ENCODE measurements around the gene GZF1. TPM values are rescaled to one million over a fixed set of nuclear protein-coding genes. Genes with fewer than 3 reads are reported as not detected.

The GZF1 gene
- total RNA-seq, 1 experiment from 2014 or later = 5.0 TPM

GRCh38 chr20:23369072-23369823 is 7.3 kb downstream of the GZF1 start:
- peaks cover 6% of the 10 kb centered on the region for H3K36me3 Mint-ChIP-seq (ENCODE audit: insufficient read depth, unreplicated experiment)
- peaks cover 6% of the 10 kb centered on the region for H3K4me1 Mint-ChIP-seq (ENCODE audit: low read depth, unreplicated experiment)
- no peaks in the 10 kb centered on the region for H3K9me3 Mint-ChIP-seq (ENCODE audit: low read depth, unreplicated experiment)
- H3K27ac Mint-ChIP-seq (ENCODE audit: unreplicated experiment) = no peak overlapping the region
- no peaks in the 10 kb centered on the region for H3K27me3 Mint-ChIP-seq (ENCODE audit: unreplicated experiment)
- TF ChIP-seq CTCF (IDR thresholded peaks at IDR 0.05; ENCODE audit: unreplicated experiment) = no peak
- CTCF ChIA-PET = no interaction called here
- no peak overlapping the region for H3K4me3 Mint-ChIP-seq (ENCODE audit: low read depth, unreplicated experiment)
- BruUV-seq (replicated peaks) = no TSS peak
- intact Hi-C loops (cut with micrococcal nuclease; ENCODE audit: unreplicated experiment) = loop anchor here (10.0 kb wide), 1 partner anchor 46 kb away; no protein-coding TSS in a partner anchor
- DNase-seq = no peak

DNA sequence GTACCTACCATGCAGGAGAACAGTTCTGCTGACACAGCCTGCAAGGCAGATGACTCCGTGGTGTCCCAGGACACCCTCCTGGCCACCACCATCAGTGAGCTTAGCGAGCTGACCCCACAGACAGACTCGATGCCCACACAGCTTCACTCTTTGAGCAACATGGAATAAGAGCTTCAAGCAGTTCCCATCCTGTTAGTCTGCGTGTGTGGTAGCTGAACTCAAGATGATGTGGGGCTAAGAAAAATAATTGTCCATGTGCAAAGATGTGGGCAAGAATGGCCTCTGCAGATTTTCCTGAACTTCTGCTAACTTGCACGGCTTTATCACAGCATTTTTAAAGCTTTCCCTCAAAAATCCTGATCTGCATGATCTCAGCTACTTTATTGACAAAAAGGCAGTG is 8.3 kb downstream of the GZF1 start:
- CTCF ChIA-PET = interaction anchor here (0.6 kb wide), 1 partner anchor 253 kb away, joined by 3 read pairs; no protein-coding TSS in a partner anchor
- no peak for DNase-seq
- Mint-ChIP-seq H3K9me3 (ENCODE audit: low read depth, unreplicated experiment) (no peaks in the 10 kb centered on the region), H3K27me3 (ENCODE audit: unreplicated experiment) (no peaks in the 10 kb centered on the region), H3K36me3 (ENCODE audit: insufficient read depth, unreplicated experiment) (no peaks in the 10 kb centered on the region), H3K4me3 (ENCODE audit: low read depth, unreplicated experiment) (no peak overlapping the region), H3K4me1 (ENCODE audit: low read depth, unreplicated experiment) (no peaks in the 10 kb centered on the region), H3K27ac (ENCODE audit: unreplicated experiment) (no peak overlapping the region)
- BruUV-seq (replicated peaks) = no TSS peak
- intact Hi-C loops (cut with micrococcal nuclease; ENCODE audit: unreplicated experiment) = no loop called here
- no peak for TF ChIP-seq CTCF (IDR thresholded peaks at IDR 0.05; ENCODE audit: unreplicated experiment)

DNA sequence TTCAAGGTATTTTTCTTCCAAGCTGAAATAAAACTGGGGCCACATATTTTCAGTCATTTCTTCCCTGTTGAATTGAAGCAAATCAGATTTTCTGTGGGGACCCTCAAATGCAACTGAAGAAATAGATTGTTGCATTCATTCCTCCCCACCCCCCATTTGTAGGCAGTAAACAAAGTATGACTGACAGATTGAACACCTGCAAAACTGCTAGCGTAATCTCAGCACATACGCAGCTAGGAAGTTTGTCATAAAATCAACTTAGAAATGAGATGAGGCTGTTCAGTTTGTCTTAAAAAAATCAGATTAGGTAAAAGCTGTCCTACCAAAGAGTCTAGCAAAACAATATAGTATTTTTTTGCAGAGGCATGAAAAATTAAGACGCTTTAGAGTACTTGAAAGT is 8.9 kb downstream of the GZF1 start:
- H3K4me3 Mint-ChIP-seq (ENCODE audit: low read depth, unreplicated experiment) = no peak overlapping the region
- H3K27me3 Mint-ChIP-seq (ENCODE audit: unreplicated experiment) = no peaks in the 10 kb centered on the region
- no peaks in the 10 kb centered on the region for H3K9me3 Mint-ChIP-seq (ENCODE audit: low read depth, unreplicated experiment)
- CTCF ChIA-PET = interaction anchor here (0.6 kb wide), 1 partner anchor 252 kb away, joined by 3 read pairs; no protein-coding TSS in a partner anchor
- H3K36me3 Mint-ChIP-seq (ENCODE audit: insufficient read depth, unreplicated experiment) = no peaks in the 10 kb centered on the region
- no TSS peak for BruUV-seq (replicated peaks)
- intact Hi-C loops (cut with micrococcal nuclease; ENCODE audit: unreplicated experiment) = no loop called here
- H3K27ac Mint-ChIP-seq (ENCODE audit: unreplicated experiment) = no peak overlapping the region
- TF ChIP-seq CTCF (IDR thresholded peaks at IDR 0.05; ENCODE audit: unreplicated experiment) = no peak
- no peaks in the 10 kb centered on the region for H3K4me1 Mint-ChIP-seq (ENCODE audit: low read depth, unreplicated experiment)
- no peak for DNase-seq

DNA sequence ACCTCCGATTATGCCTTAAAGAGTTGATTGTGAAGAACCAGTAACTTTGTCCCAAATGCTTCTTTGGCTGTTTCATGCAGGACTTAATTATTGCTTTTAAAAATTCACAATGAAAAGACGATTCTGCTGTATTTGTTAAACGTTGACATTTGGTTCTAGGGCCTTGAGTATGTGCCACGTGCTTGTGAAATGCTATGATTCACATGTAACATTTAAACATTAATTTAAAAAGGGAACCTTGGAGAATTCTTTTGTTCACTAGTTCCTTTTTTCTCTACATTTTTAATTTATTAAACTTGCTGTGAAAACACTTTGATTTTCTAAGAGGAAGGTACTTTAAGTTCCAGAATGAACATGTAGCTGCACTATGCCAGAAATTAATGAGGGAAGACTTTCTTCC is 9.5 kb downstream of the GZF1 start:
- H3K27ac Mint-ChIP-seq (ENCODE audit: unreplicated experiment) = no peak overlapping the region
- H3K9me3 Mint-ChIP-seq (ENCODE audit: low read depth, unreplicated experiment) = no peaks in the 10 kb centered on the region
- CTCF ChIA-PET = no interaction called here
- DNase-seq = no peak
- BruUV-seq (replicated peaks) = no TSS peak
- H3K36me3 Mint-ChIP-seq (ENCODE audit: insufficient read depth, unreplicated experiment) = no peaks in the 10 kb centered on the region
- TF ChIP-seq CTCF (IDR thresholded peaks at IDR 0.05; ENCODE audit: unreplicated experiment) = no peak
- H3K4me3 Mint-ChIP-seq (ENCODE audit: low read depth, unreplicated experiment) = no peak overlapping the region
- intact Hi-C loops (cut with micrococcal nuclease; ENCODE audit: unreplicated experiment) = no loop called here
- H3K4me1 Mint-ChIP-seq (ENCODE audit: low read depth, unreplicated experiment) = no peaks in the 10 kb centered on the region
- no peaks in the 10 kb centered on the region for H3K27me3 Mint-ChIP-seq (ENCODE audit: unreplicated experiment)

Measured in Calu3 (cell line).